NCI-H446 treated with DMSO at 0.1 percent for 48 hours (cell line): ENCODE measurements around the gene MIGA2.
A peak's percentile ranks its signal among the peaks of the same experiment; 100 is the strongest.

Source experiments
- DNase-seq: peaks from one replicate; lab custom pipeline; 2025; lab: John Stamatoyannopoulos, UW

Gene MIGA2

GRCh38 chr9:129074106-129074505 is 37.7 kb downstream of the MIGA2 start:
- no peak for DNase-seq

- DNase-seq = no peak
These were observed 39.7 kb downstream of the MIGA2 start for GRCh38 chr9:129075996-129076639.

- no peak for DNase-seq
These were observed 40.2 kb downstream of the MIGA2 start for GRCh38 chr9:129076640-129077037.

DNA sequence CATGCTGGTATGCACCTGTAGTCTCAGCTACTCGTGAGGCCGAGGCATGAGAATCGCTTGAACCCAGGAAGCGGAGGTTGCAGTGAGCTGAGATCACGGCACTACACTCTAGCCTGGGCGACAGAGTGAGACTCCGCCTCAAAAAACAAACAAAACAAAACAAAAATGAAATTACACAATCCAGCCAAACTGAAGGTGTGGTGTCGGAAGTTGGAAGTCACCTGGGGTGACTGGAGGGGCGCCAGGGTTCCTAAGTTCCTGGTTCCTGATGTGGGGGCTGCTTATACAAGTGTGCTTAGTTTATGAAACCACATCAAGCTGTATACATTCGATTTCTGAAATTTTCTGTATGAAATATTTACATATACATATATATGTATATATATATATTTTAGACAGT is 40.8 kb downstream of the MIGA2 start:
- DNase-seq = no peak

GRCh38 chr9:129078691-129079503 is 42.5 kb downstream of the MIGA2 start:
- no peak for DNase-seq

DNA sequence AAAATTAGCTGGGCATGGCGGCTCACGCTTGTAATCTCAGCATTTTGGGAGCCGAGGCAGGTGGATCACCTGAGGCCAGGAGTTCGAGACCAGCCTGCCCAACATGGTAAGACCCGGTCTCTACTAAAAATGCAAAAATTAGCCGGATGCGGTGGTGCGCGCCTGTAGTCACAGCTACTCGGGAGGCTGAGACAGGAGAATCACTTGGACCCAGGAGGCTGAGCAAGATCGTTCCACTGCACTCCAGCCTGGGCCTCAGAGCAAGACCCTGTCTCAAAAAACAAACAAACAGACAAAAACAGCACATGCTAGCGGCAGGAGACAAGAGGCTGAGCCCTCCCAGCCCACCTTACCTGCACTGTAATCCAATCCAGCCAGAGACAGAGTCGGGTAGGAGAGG is 43.4 kb downstream of the MIGA2 start:
- no peak for DNase-seq

- DNase-seq = no peak
These were observed 43.8 kb downstream of the MIGA2 start for GRCh38 chr9:129080298-129080600.

DNA sequence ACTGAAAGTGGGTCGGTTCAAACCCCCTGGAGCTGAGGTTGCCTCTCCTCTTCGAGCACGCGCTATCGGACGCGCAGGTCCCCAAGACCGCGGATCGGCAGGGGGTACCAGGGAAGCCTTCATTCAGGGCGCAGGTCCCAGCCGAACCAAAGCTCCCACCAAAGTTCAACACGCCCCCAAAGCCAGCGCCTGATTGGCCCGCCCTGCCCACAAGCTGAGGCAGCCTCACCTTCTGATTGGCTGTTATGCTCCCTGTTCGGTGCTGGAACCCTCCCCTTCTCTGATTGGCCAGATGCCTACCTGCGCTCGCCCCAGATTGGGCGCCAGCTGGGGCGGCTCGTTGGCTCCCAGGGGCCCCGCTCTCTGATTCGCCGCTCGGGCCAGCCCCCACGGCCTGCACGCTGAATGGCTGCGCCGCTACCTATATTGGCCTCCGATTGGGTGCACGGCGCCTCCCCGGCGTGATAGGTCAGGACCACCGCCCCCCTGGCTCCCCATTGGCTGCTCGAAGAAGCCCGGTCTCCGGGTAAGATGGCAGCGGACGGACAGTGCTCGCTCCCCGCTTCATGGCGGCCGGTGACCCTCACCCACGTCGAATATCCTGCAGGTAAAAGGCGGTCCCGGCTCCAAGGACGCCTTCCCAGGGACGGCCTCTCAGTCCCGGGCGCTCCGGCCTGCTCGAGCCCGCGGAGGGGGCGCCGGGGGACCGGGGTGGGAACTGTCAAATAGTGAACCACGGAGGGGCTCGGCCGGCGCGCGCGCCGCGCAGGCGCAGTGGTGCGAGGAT is 44.4 kb downstream of the MIGA2 start, which contains the start of gene DOLPP1:
TSS of gene DOLPP1 (plus strand) at position 511 of the 787 bp plus-strand sequence. CDS start at position 532, 21 bp downstream.
- DNase-seq = peak; percentile 93

GRCh38 chr9:129081388-129081904 is 45.0 kb downstream of the MIGA2 start:
- DNase-seq = no peak

GRCh38 chr9:129084087-129084486 is 47.7 kb downstream of the MIGA2 start:
- DNase-seq = no peak

DNA sequence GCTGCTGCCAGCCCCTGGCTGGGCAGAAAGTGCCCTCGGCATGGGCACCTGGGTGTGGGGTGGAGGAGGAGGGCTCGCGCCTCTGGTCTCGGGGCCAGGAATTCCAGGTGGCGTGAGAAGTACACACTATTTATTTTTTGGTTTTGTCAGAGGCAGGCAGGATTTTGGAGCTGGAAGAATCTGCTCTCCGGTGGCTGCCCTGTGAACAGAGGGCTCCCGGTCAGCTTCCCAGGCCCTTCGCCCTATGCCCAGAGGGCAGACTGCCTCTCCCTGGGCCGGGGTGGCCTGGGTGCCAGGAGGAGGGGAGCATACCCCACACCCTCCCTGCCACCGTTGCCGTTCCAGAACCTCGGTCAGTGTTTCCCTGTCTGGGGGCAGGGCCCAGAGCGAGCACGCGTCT is 52.8 kb downstream of the MIGA2 start:
- DNase-seq = no peak

DNA sequence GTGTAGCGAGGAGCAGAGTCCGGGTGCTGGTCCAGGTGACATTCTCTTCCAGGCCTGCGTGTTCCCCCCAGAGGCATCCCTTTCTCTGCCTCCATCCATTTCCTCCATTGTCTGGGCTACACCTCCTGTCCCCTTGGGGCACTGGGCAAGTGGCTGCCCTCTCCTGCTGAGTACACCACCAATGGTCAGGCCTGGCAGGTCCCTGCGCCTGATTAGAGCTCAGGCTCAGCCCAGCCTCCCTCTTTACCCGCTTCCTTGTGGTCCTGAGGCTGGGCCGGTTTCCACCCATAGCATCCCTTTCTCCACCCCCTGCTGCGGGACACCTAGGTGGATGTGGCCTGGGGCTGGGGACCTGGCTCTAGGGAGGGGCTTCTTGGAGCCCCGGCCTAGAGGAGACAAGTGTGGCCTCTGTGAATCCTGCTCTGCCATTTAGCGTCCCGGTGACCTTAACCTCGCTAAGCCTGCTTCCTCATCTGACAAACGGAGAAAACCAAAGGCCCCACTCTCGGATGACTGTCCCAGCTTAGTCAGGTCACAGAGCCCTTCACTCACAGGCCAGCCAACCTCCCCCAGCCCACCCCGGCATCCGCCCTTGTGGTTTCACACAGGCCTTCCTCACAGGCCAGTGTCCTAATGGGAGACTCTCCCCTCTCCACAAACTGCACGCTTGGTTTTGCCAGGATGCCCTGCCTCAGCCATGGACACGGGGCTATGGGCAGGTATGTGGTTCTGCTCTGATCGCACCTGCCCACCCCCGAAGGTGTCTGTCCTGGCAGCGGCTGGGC is 57.4 kb downstream of the MIGA2 start:
- DNase-seq = no peak

GRCh38 chr9:129094387-129095169 is 58.2 kb downstream of the MIGA2 start:
- DNase-seq = no peak

DNA sequence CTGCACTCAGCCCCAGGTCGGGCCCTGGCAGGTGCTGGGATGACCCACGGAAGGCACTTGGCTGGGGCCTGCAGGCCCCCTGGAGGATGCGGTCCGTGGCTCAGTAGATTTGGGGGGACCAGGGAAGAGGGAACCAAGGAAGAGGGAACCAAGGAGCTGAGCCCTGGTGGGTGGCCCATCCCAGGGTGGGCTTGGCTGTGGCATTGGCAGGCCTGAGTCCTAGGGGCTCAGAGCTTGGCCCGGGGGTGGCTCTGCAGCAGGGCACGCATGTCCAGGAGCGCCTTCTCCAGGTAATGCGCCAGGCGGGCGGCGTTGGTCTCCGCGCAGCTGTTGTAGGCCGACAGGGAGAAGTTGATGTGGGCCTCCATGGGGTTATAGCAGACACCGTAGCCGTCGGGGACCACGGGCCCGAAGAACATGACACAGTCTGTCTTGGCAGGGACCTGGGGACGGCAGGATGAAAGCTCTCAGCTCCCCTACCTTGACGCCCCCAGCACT is 58.8 kb downstream of the MIGA2 start:
- no peak for DNase-seq

- no peak for DNase-seq
These were observed 59.5 kb downstream of the MIGA2 start for GRCh38 chr9:129095908-129096307.

- no peak for DNase-seq
These were observed 61.4 kb downstream of the MIGA2 start for GRCh38 chr9:129097671-129098306.

GRCh38 chr9:129098328-129098727 is 61.9 kb downstream of the MIGA2 start:
- no peak for DNase-seq

DNA sequence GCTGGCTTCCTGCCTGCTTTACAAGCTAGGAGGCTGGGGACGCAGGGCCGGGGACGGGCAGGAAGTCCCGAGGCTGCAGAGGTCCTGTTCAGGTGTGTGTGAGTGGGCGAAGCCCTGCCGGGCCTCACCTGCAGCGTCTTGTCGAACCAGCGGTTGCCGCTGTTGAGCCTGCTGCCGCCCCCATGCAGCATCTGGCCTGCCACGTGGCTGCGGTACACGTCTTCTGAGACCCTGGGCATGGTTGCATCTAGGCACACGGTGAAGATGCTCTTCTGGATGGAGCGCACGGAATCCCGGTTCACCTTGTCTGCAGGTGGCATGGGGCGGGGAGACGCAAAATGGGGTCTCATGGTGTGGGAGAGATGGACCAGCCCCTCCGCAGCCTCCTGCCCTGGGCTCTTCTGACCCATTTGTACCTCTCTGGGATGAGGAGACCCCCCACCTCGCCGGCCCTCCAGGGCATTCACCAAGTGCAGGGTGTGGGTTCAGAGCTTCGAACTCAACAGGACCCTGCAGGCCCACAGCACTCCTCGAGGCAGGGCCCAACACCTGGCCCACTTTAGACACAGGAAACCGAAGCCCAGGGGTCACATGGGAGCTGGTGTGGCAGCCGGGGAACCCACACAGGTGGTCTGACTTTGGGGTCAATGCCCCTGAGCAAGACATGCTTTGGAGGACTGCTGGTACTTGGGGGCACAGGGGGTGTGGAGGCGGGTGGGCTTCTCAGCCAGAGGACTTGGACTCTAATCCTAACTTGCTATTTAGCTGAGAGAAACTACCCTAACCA is 64.2 kb downstream of the MIGA2 start:
- DNase-seq = no peak

DNA sequence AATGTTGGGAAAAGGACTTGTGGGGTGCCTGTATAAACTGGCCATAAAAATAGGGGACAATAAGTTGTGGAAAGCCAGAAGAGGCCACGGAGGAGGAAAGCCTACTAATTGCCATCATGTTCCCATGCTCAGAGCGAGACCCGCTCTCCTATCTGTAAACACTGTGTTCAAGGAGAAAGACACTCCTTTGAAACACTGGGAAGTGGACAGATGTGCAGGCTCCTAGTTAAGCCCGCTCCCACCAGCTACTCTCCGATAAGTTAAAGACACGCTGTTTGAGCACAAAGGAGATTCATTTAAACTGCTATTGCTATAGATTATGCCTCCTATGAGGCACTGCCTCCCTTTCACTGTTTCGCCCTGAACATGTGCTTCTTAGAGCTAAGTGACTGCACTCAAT is 64.9 kb downstream of the MIGA2 start:
- no peak for DNase-seq
